ENCODE measurements around the gene STK33.
"Not testable (repeated sequence)": the region's sequence is repeated elsewhere in the genome, so short reads cannot be mapped to it uniquely, and the experiment has no call there.

The STK33 gene

GRCh38 chr11:8533332-8533731, 60.7 kb downstream of the STK33 start:
- FAIRE-seq = no peak

- no peak for FAIRE-seq
These were observed 61.6 kb downstream of the STK33 start for GRCh38 chr11:8532475-8532874.

- no peak for FAIRE-seq
These were observed 62.0 kb downstream of the STK33 start for GRCh38 chr11:8531982-8532381.

GRCh38 chr11:8531312-8531711, 62.7 kb downstream of the STK33 start:
- no peak for FAIRE-seq

GRCh38 chr11:8527939-8528338, 66.1 kb downstream of the STK33 start:
- no peak for FAIRE-seq

GRCh38 chr11:8523396-8523795, 70.6 kb downstream of the STK33 start:
- FAIRE-seq = no peak

GRCh38 chr11:8512547-8512946, 81.5 kb downstream of the STK33 start:
- FAIRE-seq = no peak

- FAIRE-seq = no peak
These were observed 90.1 kb downstream of the STK33 start for GRCh38 chr11:8503910-8504364.

GRCh38 chr11:8501836-8502235, 92.2 kb downstream of the STK33 start:
- FAIRE-seq = no peak

- no peak for FAIRE-seq
These were observed 105.6 kb downstream of the STK33 start for GRCh38 chr11:8488395-8488794.

GRCh38 chr11:8487261-8487660, 106.8 kb downstream of the STK33 start:
- FAIRE-seq = no peak

- FAIRE-seq = no peak
These were observed 109.8 kb downstream of the STK33 start for GRCh38 chr11:8484251-8484650.

GRCh38 chr11:8480858-8481257, 113.2 kb downstream of the STK33 start:
- no peak for FAIRE-seq

GRCh38 chr11:8477680-8478079, 116.3 kb downstream of the STK33 start:
- FAIRE-seq = no peak

GRCh38 chr11:8477151-8477550, 116.9 kb downstream of the STK33 start:
- no peak for FAIRE-seq

- FAIRE-seq = not testable (repeated sequence)
These were observed 126.2 kb downstream of the STK33 start for GRCh38 chr11:8467806-8468205.

- not testable (repeated sequence) for FAIRE-seq
These were observed 126.7 kb downstream of the STK33 start for GRCh38 chr11:8467356-8467755.

GRCh38 chr11:8466884-8467283, 127.1 kb downstream of the STK33 start:
- not testable (repeated sequence) for FAIRE-seq

GRCh38 chr11:8459711-8460399, 134.2 kb downstream of the STK33 start:
- FAIRE-seq = no peak

GRCh38 chr11:8442301-8442700, 151.7 kb downstream of the STK33 start:
- no peak for FAIRE-seq

GRCh38 chr11:8440649-8441048, 153.4 kb downstream of the STK33 start:
- no peak for FAIRE-seq

- no peak for FAIRE-seq
These were observed 164.5 kb downstream of the STK33 start for GRCh38 chr11:8429483-8429882.

GRCh38 chr11:8426076-8426475, 168.0 kb downstream of the STK33 start:
- FAIRE-seq = no peak

- FAIRE-seq = no peak
These were observed 178.8 kb downstream of the STK33 start for GRCh38 chr11:8415195-8415594.
